ENCODE data around the gene KRTAP10-10.
"Not testable (repeated sequence)": the region's sequence is repeated elsewhere in the genome, so short reads cannot be mapped to it uniquely, and the experiment has no call there.

The KRTAP10-10 gene

GRCh38 chr21:44637018-44637850 is at the start of gene KRTAP10-10:
Gene KRTAP10-10, plus strand, starts transcription at chr21:44637356. Its CDS starts 62 bp downstream, at chr21:44637418.
- DNase-seq: no peak

GRCh38 chr21:44589094-44589493 is 48.1 kb upstream of the KRTAP10-10 start:
- DNase-seq: no peak

GRCh38 chr21:44589586-44590305 is 47.4 kb upstream of the KRTAP10-10 start:
- no peak for DNase-seq

- no peak for DNase-seq
These were observed 46.8 kb upstream of the KRTAP10-10 start for GRCh38 chr21:44590311-44590721.

GRCh38 chr21:44590897-44591800 is 46.0 kb upstream of the KRTAP10-10 start:
- not testable (repeated sequence) for DNase-seq

- not testable (repeated sequence) for DNase-seq
These were observed 45.4 kb upstream of the KRTAP10-10 start for GRCh38 chr21:44591801-44592130.

- no peak for DNase-seq
These were observed 44.5 kb upstream of the KRTAP10-10 start, which contains the start of gene KRTAP10-6 for GRCh38 chr21:44592446-44593311. Gene KRTAP10-6, minus strand, starts transcription at chr21:44592505. Its CDS starts 21 bp downstream, at chr21:44592484.

- DNase-seq: no peak
These were observed 43.4 kb upstream of the KRTAP10-10 start for GRCh38 chr21:44593598-44594405.

- DNase-seq: no peak
These were observed 42.7 kb upstream of the KRTAP10-10 start for GRCh38 chr21:44594406-44594916.

GRCh38 chr21:44595524-44595923 is 41.6 kb upstream of the KRTAP10-10 start:
- no peak for DNase-seq

GRCh38 chr21:44596068-44596725 is 41.0 kb upstream of the KRTAP10-10 start:
- DNase-seq: no peak

- DNase-seq: no peak
These were observed 39.1 kb upstream of the KRTAP10-10 start for GRCh38 chr21:44598061-44598460.

- no peak for DNase-seq
These were observed 37.7 kb upstream of the KRTAP10-10 start for GRCh38 chr21:44599264-44600029.

- not testable (repeated sequence) for DNase-seq
These were observed 36.8 kb upstream of the KRTAP10-10 start, which contains the start of gene KRTAP10-7 for GRCh38 chr21:44600118-44600978. Gene KRTAP10-7, plus strand, starts transcription at chr21:44600597. Its CDS starts 25 bp downstream, at chr21:44600622.

GRCh38 chr21:44601091-44601490 is 36.1 kb upstream of the KRTAP10-10 start:
- not testable (repeated sequence) for DNase-seq

- no peak for DNase-seq
These were observed 35.3 kb upstream of the KRTAP10-10 start for GRCh38 chr21:44601596-44602462.

- DNase-seq: no peak
These were observed 34.7 kb upstream of the KRTAP10-10 start for GRCh38 chr21:44602463-44602850.

Data from stimulated activated CD4-positive, alpha-beta T cell treated with anti-CD3 and anti-CD28 coated beads, Interleukin-1b, Interleukin-23, amount 100 ng/mL, for 48 hours (primary cell).